ENCODE data around the gene TMBIM6. TPM values are rescaled to one million over a fixed set of nuclear protein-coding genes. Genes with fewer than 3 reads are reported as not detected.

The TMBIM6 gene
- polyA plus RNA-seq, 2 donors, result 169 to 252 TPM

DNA sequence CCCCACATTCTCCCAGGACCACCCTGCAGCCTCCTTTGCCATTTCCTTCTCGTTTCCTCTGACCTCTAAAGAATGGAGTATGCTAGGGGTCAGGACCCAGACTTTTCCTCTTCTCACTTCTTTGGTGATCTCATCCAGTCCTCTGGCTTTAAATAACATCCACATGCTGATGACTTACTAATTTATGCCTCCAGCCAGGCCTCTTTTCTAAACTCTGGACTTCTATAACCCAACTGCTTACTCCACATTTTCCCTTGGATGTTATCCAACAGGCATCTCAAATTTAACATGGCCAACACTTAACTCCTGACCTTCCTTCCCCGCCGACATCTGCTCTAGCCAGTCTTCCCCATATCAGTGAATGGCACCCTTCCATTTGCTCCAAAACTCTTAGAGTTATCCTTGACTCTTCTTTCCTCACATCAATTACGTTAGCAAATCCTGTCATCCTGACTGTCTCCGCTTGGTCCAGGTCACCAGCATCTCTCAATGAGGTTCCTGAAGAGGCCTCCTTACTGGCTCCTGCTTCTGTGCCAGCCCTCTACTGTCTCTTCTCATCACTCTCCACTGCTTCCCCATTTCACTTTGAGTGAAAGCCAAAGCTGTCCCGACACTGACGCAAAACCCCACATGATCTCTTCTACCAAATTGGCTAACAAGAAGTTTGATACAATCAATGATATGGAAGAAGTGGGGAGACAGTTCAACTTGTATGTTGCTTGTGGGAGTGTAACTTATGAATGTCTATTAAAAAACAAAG is 42.7 kb downstream of the TMBIM6 start:
- Histone ChIP-seq H3K36me3 (ENCODE audit: control insufficient read depth in 2 of 2, insufficient read depth in 2 of 2, low read length in 1 of 2) (no peaks in the 10 kb centered on the region), H3K9me3 (ENCODE audit: control insufficient read depth in 2 of 2, insufficient read depth in 1 of 2, low read depth in 1 of 2, low read length in 1 of 2) (no peaks in the 10 kb centered on the region), H3K4me1 (ENCODE audit: control insufficient read depth in 2 of 2, insufficient read depth in 2 of 2, low read length in 1 of 2) (no peaks in the 10 kb centered on the region), H3K4me3 (ENCODE audit: low read depth in 1 of 2, low read length in 2 of 2) (no peak overlapping the region), H3K27me3 (ENCODE audit: control insufficient read depth in 1 of 2, insufficient read depth in 2 of 2, low read length in 2 of 2) (no peaks in the 10 kb centered on the region), H3K27ac (ENCODE audit: low read depth in 2 of 2, low read length in 1 of 2) (no peak overlapping the region)
- 43 to 51% methylated on average over 7 of the region's 7 CpGs for WGBS, 2 donors

DNA sequence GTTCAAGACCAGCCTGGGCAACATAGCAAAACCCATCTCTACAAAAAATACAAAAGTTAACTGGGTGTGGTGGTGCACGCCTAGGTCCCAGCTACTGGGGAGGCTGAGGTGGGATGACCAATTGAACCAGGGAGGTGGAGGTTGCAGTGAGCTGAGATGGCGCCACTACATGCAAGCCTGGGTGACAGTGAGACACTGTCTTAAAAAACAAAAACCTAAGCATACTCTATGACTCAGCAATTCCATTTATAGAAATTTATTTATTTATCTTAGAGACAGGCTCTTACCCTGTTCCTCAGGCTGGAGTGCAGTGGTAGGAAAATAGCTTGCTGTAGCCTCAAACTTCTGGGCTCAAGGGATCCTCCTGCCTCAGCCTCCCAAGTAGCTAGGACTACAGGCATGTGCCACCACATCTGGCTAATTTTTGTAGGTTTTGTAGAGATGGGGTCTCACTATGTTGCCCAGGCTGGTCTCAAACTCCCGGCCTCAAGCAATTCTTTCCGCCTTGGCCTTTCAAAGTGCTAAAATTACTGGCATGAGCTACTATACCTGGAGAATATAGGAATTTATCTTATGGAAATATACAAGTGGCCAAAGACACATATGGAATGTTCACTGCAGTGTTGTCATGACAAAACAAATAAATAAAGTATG is 43.5 kb downstream of the TMBIM6 start:
- WGBS, 2 donors, result 82 to 89% methylated on average over 4 of the region's 4 CpGs
- no peaks in the 10 kb centered on the region for H3K4me1 ChIP-seq (ENCODE audit: control insufficient read depth in 2 of 2, insufficient read depth in 2 of 2, low read length in 1 of 2)
- no peaks in the 10 kb centered on the region for H3K9me3 ChIP-seq (ENCODE audit: control insufficient read depth in 2 of 2, insufficient read depth in 1 of 2, low read depth in 1 of 2, low read length in 1 of 2)
- no peak overlapping the region for H3K27ac ChIP-seq (ENCODE audit: low read depth in 2 of 2, low read length in 1 of 2)
- H3K36me3 ChIP-seq (ENCODE audit: control insufficient read depth in 2 of 2, insufficient read depth in 2 of 2, low read length in 1 of 2), result no peaks in the 10 kb centered on the region
- H3K27me3 ChIP-seq (ENCODE audit: control insufficient read depth in 1 of 2, insufficient read depth in 2 of 2, low read length in 2 of 2), result no peaks in the 10 kb centered on the region
- no peak overlapping the region for H3K4me3 ChIP-seq (ENCODE audit: low read depth in 1 of 2, low read length in 2 of 2)

DNA sequence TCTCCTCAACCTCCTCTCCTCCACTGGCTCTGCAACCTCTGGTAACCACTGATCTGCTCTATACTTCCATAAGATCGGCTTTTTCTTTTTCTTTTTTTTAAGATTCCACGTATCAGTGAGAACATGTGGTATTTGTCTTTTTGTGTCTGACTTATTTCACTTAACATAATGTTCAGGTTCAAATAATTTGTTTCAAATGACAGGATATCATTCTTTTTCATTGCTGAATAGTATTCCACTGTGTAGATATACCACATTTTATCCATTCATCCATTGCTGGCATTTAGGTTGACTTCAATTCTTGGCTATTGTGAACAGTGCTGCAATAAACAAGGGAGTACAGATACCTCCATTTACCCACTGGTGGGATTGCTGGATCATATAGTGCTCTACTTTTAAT is 46.3 kb downstream of the TMBIM6 start:
- Histone ChIP-seq H3K27ac (ENCODE audit: low read depth in 2 of 2, low read length in 1 of 2) (no peak overlapping the region), H3K36me3 (ENCODE audit: control insufficient read depth in 2 of 2, insufficient read depth in 2 of 2, low read length in 1 of 2) (no peaks in the 10 kb centered on the region), H3K27me3 (ENCODE audit: control insufficient read depth in 1 of 2, insufficient read depth in 2 of 2, low read length in 2 of 2) (no peaks in the 10 kb centered on the region), H3K4me3 (ENCODE audit: low read depth in 1 of 2, low read length in 2 of 2) (no peak overlapping the region), H3K9me3 (ENCODE audit: control insufficient read depth in 2 of 2, insufficient read depth in 1 of 2, low read depth in 1 of 2, low read length in 1 of 2) (no peaks in the 10 kb centered on the region), H3K4me1 (ENCODE audit: control insufficient read depth in 2 of 2, insufficient read depth in 2 of 2, low read length in 1 of 2) (no peaks in the 10 kb centered on the region)
- WGBS, 2 donors, result 98 to 100% methylated on average over 2 of the region's 2 CpGs

GRCh38 chr12:49789992-49790391 is 48.6 kb downstream of the TMBIM6 start:
- no peaks in the 10 kb centered on the region for H3K4me1 ChIP-seq (ENCODE audit: control insufficient read depth in 2 of 2, insufficient read depth in 2 of 2, low read length in 1 of 2)
- no peaks in the 10 kb centered on the region for H3K9me3 ChIP-seq (ENCODE audit: control insufficient read depth in 2 of 2, insufficient read depth in 1 of 2, low read depth in 1 of 2, low read length in 1 of 2)
- H3K27ac ChIP-seq (ENCODE audit: low read depth in 2 of 2, low read length in 1 of 2), result no peak overlapping the region
- no peak overlapping the region for H3K4me3 ChIP-seq (ENCODE audit: low read depth in 1 of 2, low read length in 2 of 2)
- WGBS, 2 donors, result 80 to 85% methylated on average over 3 of the region's 3 CpGs
- H3K36me3 ChIP-seq (ENCODE audit: control insufficient read depth in 2 of 2, insufficient read depth in 2 of 2, low read length in 1 of 2), result no peaks in the 10 kb centered on the region
- no peaks in the 10 kb centered on the region for H3K27me3 ChIP-seq (ENCODE audit: control insufficient read depth in 1 of 2, insufficient read depth in 2 of 2, low read length in 2 of 2)

- Histone ChIP-seq H3K4me3 (ENCODE audit: low read depth in 1 of 2, low read length in 2 of 2) (no peak overlapping the region), H3K4me1 (ENCODE audit: control insufficient read depth in 2 of 2, insufficient read depth in 2 of 2, low read length in 1 of 2) (no peaks in the 10 kb centered on the region), H3K27ac (ENCODE audit: low read depth in 2 of 2, low read length in 1 of 2) (no peak overlapping the region), H3K36me3 (ENCODE audit: control insufficient read depth in 2 of 2, insufficient read depth in 2 of 2, low read length in 1 of 2) (no peaks in the 10 kb centered on the region), H3K27me3 (ENCODE audit: control insufficient read depth in 1 of 2, insufficient read depth in 2 of 2, low read length in 2 of 2) (no peaks in the 10 kb centered on the region), H3K9me3 (ENCODE audit: control insufficient read depth in 2 of 2, insufficient read depth in 1 of 2, low read depth in 1 of 2, low read length in 1 of 2) (no peaks in the 10 kb centered on the region)
- 79 to 81% methylated on average over 20 to 22 of the region's 22 CpGs for WGBS, 2 donors
Observed at GRCh38 chr12:49790741-49791555, 49.6 kb downstream of the TMBIM6 start.

GRCh38 chr12:49791700-49792099 is 50.3 kb downstream of the TMBIM6 start:
- H3K4me3 ChIP-seq (ENCODE audit: low read depth in 1 of 2, low read length in 2 of 2), result no peak overlapping the region
- no peaks in the 10 kb centered on the region for H3K27me3 ChIP-seq (ENCODE audit: control insufficient read depth in 1 of 2, insufficient read depth in 2 of 2, low read length in 2 of 2)
- H3K27ac ChIP-seq (ENCODE audit: low read depth in 2 of 2, low read length in 1 of 2), result no peak overlapping the region
- H3K9me3 ChIP-seq (ENCODE audit: control insufficient read depth in 2 of 2, insufficient read depth in 1 of 2, low read depth in 1 of 2, low read length in 1 of 2), result no peaks in the 10 kb centered on the region
- H3K4me1 ChIP-seq (ENCODE audit: control insufficient read depth in 2 of 2, insufficient read depth in 2 of 2, low read length in 1 of 2), result no peaks in the 10 kb centered on the region
- peaks cover 0 to 3% of the 10 kb centered on the region in 2 donors for H3K36me3 ChIP-seq (ENCODE audit: control insufficient read depth in 2 of 2, insufficient read depth in 2 of 2, low read length in 1 of 2)
- WGBS, 2 donors, result 90 to 91% methylated on average over 23 of the region's 23 CpGs

DNA sequence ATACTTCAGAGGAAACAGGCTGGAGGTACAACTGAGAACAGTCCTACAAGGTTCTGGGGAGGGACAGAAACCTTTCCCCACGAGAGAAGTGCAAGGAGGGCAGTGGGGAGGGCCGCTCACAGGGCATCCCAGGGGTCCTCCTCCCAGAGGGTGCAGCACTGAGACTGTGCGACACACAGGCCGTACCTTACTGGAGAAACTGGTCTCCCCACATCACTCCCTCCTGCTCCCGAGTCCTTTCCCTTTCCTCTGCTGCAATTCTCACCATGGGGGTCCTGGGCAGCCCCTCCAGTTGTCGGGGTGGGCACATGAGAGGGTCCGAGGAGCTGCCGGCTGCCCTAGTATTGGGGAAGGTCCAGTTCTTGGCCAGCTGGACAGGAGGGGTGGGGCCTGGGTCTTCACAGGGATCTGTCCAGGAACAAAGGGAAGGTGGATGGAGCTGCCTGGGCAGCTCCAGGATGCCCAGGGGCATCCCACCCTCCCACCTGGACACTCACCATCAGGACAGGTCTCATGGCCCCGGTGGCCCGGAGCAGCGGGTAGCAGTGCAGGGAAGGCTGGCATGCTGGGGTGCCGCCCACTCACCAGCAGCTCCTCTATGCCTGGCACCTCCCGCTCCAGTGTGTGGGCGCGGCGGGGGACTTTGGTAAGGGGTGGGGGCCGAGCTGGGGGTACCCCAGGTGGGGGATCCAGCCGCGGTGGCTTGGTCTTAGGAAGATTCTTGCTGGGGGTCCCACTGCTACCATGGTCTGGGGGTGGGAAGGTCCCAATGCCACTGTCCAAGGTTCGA is 51.0 kb downstream of the TMBIM6 start:
- Histone ChIP-seq H3K27ac (ENCODE audit: low read depth in 2 of 2, low read length in 1 of 2) (no peak overlapping the region), H3K4me1 (ENCODE audit: control insufficient read depth in 2 of 2, insufficient read depth in 2 of 2, low read length in 1 of 2) (no peaks in the 10 kb centered on the region), H3K27me3 (ENCODE audit: control insufficient read depth in 1 of 2, insufficient read depth in 2 of 2, low read length in 2 of 2) (no peaks in the 10 kb centered on the region), H3K36me3 (ENCODE audit: control insufficient read depth in 2 of 2, insufficient read depth in 2 of 2, low read length in 1 of 2) (peaks cover 0 to 8% of the 10 kb centered on the region in 2 donors), H3K9me3 (ENCODE audit: control insufficient read depth in 2 of 2, insufficient read depth in 1 of 2, low read depth in 1 of 2, low read length in 1 of 2) (no peaks in the 10 kb centered on the region), H3K4me3 (ENCODE audit: low read depth in 1 of 2, low read length in 2 of 2) (no peak overlapping the region)
- WGBS, 2 donors, result 89 to 90% methylated on average over 17 to 20 of the region's 20 CpGs

- Histone ChIP-seq H3K4me3 (ENCODE audit: low read depth in 1 of 2, low read length in 2 of 2) (no peak overlapping the region), H3K9me3 (ENCODE audit: control insufficient read depth in 2 of 2, insufficient read depth in 1 of 2, low read depth in 1 of 2, low read length in 1 of 2) (no peaks in the 10 kb centered on the region), H3K27me3 (ENCODE audit: control insufficient read depth in 1 of 2, insufficient read depth in 2 of 2, low read length in 2 of 2) (no peaks in the 10 kb centered on the region), H3K27ac (ENCODE audit: low read depth in 2 of 2, low read length in 1 of 2) (no peak overlapping the region), H3K4me1 (ENCODE audit: control insufficient read depth in 2 of 2, insufficient read depth in 2 of 2, low read length in 1 of 2) (no peaks in the 10 kb centered on the region), H3K36me3 (ENCODE audit: control insufficient read depth in 2 of 2, insufficient read depth in 2 of 2, low read length in 1 of 2) (peaks cover 0 to 12% of the 10 kb centered on the region in 2 donors)
- 84% methylated on average over 11 of the region's 11 CpGs for WGBS, 2 donors
Observed at GRCh38 chr12:49792976-49793580, 51.7 kb downstream of the TMBIM6 start.

DNA sequence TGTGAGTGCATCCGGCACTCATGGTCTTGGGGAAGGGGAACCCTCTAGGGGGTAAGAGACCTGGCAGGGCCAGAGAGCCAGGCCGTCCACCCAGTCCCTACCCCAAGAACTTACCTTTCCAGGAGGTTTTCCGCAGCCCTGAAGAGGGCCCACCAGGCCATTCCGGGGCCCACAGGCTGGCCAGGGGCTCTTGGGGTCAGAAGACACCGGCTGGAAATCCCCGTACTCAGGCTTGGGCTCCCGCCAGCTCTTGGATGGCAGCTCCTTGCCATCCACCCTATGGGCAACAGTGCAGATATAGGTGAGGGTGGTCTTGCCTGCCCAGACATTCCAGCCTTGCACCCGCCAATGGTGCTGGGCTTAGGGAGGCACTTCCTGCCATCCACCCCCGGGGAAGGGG is 52.3 kb downstream of the TMBIM6 start:
- Histone ChIP-seq H3K4me1 (ENCODE audit: control insufficient read depth in 2 of 2, insufficient read depth in 2 of 2, low read length in 1 of 2) (no peaks in the 10 kb centered on the region), H3K4me3 (ENCODE audit: low read depth in 1 of 2, low read length in 2 of 2) (no peak overlapping the region), H3K27ac (ENCODE audit: low read depth in 2 of 2, low read length in 1 of 2) (no peak overlapping the region), H3K9me3 (ENCODE audit: control insufficient read depth in 2 of 2, insufficient read depth in 1 of 2, low read depth in 1 of 2, low read length in 1 of 2) (no peaks in the 10 kb centered on the region), H3K27me3 (ENCODE audit: control insufficient read depth in 1 of 2, insufficient read depth in 2 of 2, low read length in 2 of 2) (no peaks in the 10 kb centered on the region), H3K36me3 (ENCODE audit: control insufficient read depth in 2 of 2, insufficient read depth in 2 of 2, low read length in 1 of 2) (peaks cover 0 to 12% of the 10 kb centered on the region in 2 donors)
- 92 to 93% methylated on average over 9 of the region's 9 CpGs for WGBS, 2 donors

Measured in esophagus (tissue), 2 donors.